Mucosa of descending colon (tissue), 3 donors: ENCODE data around the gene C19orf81. TPM values are rescaled to one million over a fixed set of nuclear protein-coding genes. Genes with fewer than 3 reads are reported as not detected.

Experiments used
- ATAC-seq: fragments of 200-7000 bp; cut with Tn5 transposase; one replicate; pipeline ENCODE4 v1.9.1; 2020; ENCODE audit warnings: mild to moderate bottlenecking, moderate library complexity
- DNase-seq, 3 donors: peaks; one replicate each; pipeline ENCODE4 v3.0.0-alpha.2; 2020
- H3K36me3 ChIP-seq: fragments of 200-600 bp; one replicate; pipeline ENCODE4 v1.8.0; 2021; ENCODE audit warnings: low read depth, mild to moderate bottlenecking
- H3K4me1 ChIP-seq: fragments of 200-600 bp; one replicate; pipeline ENCODE4 v1.8.0; 2021; ENCODE audit warnings: low read depth, mild to moderate bottlenecking
- H3K4me3 ChIP-seq: fragments of 200-600 bp; one replicate; pipeline ENCODE4 v1.8.0; 2021; ENCODE audit warnings: mild to moderate bottlenecking
- H3K9me3 ChIP-seq: fragments of 200-600 bp; one replicate; pipeline ENCODE4 v1.8.0; 2021; ENCODE audit warnings: mild to moderate bottlenecking
- CTCF ChIP-seq: fragments of 200-600 bp; IDR thresholded peaks from one replicate; pipeline ENCODE4 v1.8.0; 2022; ENCODE audit warnings: antibody characterized with exemption, mild to moderate bottlenecking
- intact Hi-C, 2 donors: fragments of 100-400 bp; cut with DNase I in 1 of 2; cut with micrococcal nuclease in 1 of 2; formaldehyde crosslinking; loops; one replicate each; pipeline versions ENCODE4 v1.11.0 to v1.11.1; 2022; cut with DNase I, micrococcal nuclease
- total RNA-seq, 3 donors: library from RNA; stranded (reverse); fragmentation: NEBNext Ultra II Directional in 2 of 3; extraction: Animal tissue kit (Norgen Biotek cat#: 25700) in 2 of 3; gene quantifications; one replicate each; pipeline versions ENCODE4 v1.2.1 to v1.2.4, GENCODE V29; 2021 to 2023
- donor health status: DM: no; HTN: no; CAD: no; lungs with moderate emphysema.
- donor health status: DM: no; HTN: no; CAD: no.
- donor health status: DM: no; HTN: yes; CAD: no.

Gene C19orf81
- total RNA-seq, 3 donors from 2014 or later, result 0.41 TPM; not detected in 2

GRCh38 chr19:50697414-50698124 is 48.3 kb downstream of the C19orf81 start:
- no peaks in the 10 kb centered on the region for H3K4me1 ChIP-seq
- DNase-seq (no peak), ATAC-seq (no peak)
- no peak for TF ChIP-seq CTCF
- no peaks in the 10 kb centered on the region for H3K9me3 ChIP-seq
- H3K4me3 ChIP-seq, result no peak overlapping the region
- H3K36me3 ChIP-seq, result no peaks in the 10 kb centered on the region
- intact Hi-C loops, result no loop called here

- no peak for TF ChIP-seq CTCF
- no peak for DNase-seq
- intact Hi-C loops, result no loop called here
- Histone ChIP-seq H3K4me1 (no peaks in the 10 kb centered on the region), H3K9me3 (no peaks in the 10 kb centered on the region), H3K4me3 (no peak overlapping the region), H3K36me3 (no peaks in the 10 kb centered on the region)
- no peak for ATAC-seq
Observed at GRCh38 chr19:50701367-50701985, 52.2 kb downstream of the C19orf81 start.

GRCh38 chr19:50702158-50702870 is 53.1 kb downstream of the C19orf81 start:
- ATAC-seq, result no peak
- intact Hi-C loops, result no loop called here

GRCh38 chr19:50702871-50703829 is 53.9 kb downstream of the C19orf81 start:
- Histone ChIP-seq H3K9me3 (no peaks in the 10 kb centered on the region), H3K36me3 (no peaks in the 10 kb centered on the region), H3K4me1 (no peaks in the 10 kb centered on the region), H3K4me3 (no peak overlapping the region)
- no peak for DNase-seq
- intact Hi-C loops, result no loop called here
- no peak for TF ChIP-seq CTCF
- no peak for ATAC-seq

More at GRCh38 chr19:50702158-50702870, 53.1 kb downstream of the C19orf81 start:
- no peaks in the 10 kb centered on the region for H3K36me3 ChIP-seq
- DNase-seq, result no peak
- H3K4me1 ChIP-seq, result no peaks in the 10 kb centered on the region
- TF ChIP-seq CTCF, result no peak
- H3K9me3 ChIP-seq, result no peaks in the 10 kb centered on the region
- no peak overlapping the region for H3K4me3 ChIP-seq
